ENCODE measurements around the gene NEURL1B.

The NEURL1B gene

DNA sequence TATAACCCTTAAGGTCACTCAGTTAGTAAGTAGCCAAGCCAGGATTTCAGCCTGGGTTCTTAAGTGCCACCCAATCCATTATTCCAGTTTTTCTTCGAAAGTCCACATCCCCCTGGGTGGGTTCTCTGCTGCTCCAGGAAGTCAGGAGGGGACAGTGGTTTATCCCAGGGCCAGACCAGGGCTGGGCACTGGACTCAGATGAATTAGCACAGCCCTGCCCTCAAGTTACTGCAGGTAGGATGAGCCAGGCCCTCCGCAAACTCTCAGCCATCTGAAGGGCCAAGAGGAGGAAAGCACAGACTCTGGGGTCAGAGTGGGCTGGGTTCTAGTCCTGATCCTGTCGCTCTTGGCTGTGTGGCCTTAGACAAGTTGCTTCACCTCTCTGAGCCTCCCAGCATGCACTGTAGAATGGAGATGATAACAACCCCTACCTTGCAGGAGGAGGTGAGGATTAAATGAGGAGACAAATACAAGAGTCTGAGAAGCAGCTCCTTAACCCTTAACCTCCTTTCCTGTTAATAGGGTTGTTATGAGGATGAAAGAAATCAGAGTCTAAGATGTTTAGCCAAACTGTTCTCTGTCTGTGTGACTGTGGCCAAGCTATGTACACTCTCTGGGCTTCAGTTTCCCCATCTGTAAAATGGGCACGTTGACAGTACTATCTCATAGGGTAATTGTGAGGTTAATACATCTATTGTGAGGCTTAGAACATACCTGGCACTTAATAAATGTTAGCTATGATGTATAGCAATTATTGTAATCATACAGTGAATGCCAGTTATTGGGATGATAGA lies 6.8 kb upstream of the NEURL1B start:
- H3K4me3 ChIP-seq (ENCODE audit: low read depth, low read length), result no peak overlapping the region
- TF ChIP-seq MYC (IDR thresholded peaks at IDR 0.05; ENCODE audit: low read depth, low read length) (no peak), POLR2A (IDR thresholded peaks at IDR 0.05; ENCODE audit: extremely low read depth, insufficient read length) (no peak)
- TF ChIP-seq, protein P1, sequence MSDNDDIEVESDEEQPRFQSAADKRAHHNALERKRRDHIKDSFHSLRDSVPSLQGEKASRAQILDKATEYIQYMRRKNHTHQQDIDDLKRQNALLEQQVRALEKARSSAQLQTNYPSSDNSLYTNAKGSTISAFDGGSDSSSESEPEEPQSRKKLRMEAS (IDR thresholded peaks at IDR 0.05; ENCODE audit: low read depth, low read length), result no peak
- TF ChIP-seq, protein P2, sequence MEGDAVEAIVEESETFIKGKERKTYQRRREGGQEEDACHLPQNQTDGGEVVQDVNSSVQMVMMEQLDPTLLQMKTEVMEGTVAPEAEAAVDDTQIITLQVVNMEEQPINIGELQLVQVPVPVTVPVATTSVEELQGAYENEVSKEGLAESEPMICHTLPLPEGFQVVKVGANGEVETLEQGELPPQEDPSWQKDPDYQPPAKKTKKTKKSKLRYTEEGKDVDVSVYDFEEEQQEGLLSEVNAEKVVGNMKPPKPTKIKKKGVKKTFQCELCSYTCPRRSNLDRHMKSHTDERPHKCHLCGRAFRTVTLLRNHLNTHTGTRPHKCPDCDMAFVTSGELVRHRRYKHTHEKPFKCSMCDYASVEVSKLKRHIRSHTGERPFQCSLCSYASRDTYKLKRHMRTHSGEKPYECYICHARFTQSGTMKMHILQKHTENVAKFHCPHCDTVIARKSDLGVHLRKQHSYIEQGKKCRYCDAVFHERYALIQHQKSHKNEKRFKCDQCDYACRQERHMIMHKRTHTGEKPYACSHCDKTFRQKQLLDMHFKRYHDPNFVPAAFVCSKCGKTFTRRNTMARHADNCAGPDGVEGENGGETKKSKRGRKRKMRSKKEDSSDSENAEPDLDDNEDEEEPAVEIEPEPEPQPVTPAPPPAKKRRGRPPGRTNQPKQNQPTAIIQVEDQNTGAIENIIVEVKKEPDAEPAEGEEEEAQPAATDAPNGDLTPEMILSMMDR (IDR thresholded peaks at IDR 0.05; ENCODE audit: low read depth, low read length), result no peak
- no peak for DNase-seq (ENCODE audit: low read depth)

DNA sequence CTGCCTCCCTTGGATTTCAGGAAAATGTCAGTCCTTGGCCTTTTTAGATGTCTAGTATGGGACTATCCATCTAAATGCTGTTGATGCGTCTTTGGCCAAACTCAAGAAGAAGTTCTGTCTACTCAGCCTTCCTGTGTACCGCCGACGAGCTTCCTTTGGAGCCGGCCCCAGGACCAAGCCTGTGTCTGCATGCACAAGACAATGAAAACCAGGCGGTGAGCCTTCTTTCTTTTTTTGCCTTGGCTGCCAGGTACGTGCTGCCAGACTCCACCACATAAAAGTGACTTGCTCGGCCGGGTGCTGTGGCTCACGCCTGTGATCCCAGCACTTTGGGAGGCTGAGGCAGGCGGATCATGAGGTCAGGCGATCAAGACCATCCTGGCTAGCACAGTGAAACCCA lies 6.0 kb upstream of the NEURL1B start:
- TF ChIP-seq MYC (IDR thresholded peaks at IDR 0.05; ENCODE audit: low read depth, low read length), result no peak
- TF ChIP-seq, protein P1 (IDR thresholded peaks at IDR 0.05; ENCODE audit: low read depth, low read length), result no peak
- TF ChIP-seq POLR2A (IDR thresholded peaks at IDR 0.05; ENCODE audit: extremely low read depth, insufficient read length), result no peak
- TF ChIP-seq, protein P2 (IDR thresholded peaks at IDR 0.05; ENCODE audit: low read depth, low read length), result no peak
- no peak overlapping the region for H3K4me3 ChIP-seq (ENCODE audit: low read depth, low read length)
- DNase-seq (ENCODE audit: low read depth), result no peak

DNA sequence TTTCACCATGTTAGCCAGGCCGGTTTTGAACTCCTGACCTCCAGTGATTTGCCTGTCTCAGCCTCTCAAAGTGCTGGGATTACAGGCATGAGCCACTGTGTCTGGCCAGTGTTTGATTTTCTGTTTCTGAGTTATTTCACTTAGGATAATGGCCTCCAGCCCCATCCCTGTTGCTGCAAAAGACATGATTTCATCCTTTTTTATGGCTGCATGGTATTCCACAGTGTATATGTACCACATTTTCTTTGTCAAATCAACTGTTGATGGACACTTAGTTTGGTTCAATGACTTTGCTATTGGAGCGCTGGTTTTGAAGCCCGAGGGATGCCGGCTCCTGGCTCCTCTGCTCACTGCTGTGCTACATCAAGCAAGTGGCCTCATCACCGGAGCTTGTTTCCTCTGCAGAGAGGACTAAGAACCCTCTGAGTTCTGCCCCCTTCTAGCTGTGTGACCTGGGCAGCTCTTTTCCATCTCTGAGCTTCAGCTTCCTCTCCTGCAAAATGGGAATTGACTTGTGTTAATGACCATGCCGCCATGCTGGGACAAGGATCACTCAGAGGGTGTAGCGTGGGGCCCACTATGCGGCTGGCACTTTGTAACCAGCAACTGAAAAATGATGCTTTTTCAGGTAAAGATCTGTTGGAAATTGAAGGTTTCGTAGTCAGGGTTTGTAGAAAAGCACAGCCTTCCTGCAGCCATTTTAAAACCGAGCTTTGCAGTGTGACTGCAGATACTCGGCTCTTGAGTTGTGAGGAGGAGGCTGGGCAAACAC lies 4.6 kb upstream of the NEURL1B start:
- no peak overlapping the region for H3K4me3 ChIP-seq (ENCODE audit: low read depth, low read length)
- TF ChIP-seq, protein P1 (IDR thresholded peaks at IDR 0.05; ENCODE audit: low read depth, low read length), result no peak
- TF ChIP-seq MYC (IDR thresholded peaks at IDR 0.05; ENCODE audit: low read depth, low read length), result no peak
- TF ChIP-seq POLR2A (IDR thresholded peaks at IDR 0.05; ENCODE audit: extremely low read depth, insufficient read length), result no peak
- TF ChIP-seq, protein P2 (IDR thresholded peaks at IDR 0.05; ENCODE audit: low read depth, low read length), result no peak
- DNase-seq (ENCODE audit: low read depth), result no peak

DNA sequence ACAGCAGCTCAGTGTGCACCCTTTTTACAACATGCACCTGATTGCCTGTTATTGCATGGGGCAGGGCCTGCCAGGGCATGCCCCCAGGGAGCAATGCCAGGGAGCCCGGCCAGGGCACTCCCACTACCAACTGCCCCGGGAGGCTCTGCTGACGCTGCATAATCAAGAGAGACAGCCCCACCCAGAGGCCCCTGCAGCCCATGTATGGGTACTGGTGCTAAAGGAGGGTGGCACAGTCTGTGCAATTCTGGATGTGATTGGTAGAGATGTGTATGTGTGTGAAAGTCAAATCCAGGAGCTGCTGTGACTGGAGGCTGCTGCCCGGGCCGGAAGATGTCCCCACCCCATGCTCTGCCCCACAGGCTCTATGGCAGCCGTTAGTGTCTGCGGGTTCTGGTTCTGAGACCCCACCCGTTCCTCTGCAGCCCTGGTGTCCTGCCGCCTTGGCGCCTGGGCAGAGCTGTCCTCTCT lies 3.9 kb upstream of the NEURL1B start:
- no peak overlapping the region for H3K4me3 ChIP-seq (ENCODE audit: low read depth, low read length)
- no peak for DNase-seq (ENCODE audit: low read depth)
- TF ChIP-seq, protein P2 (IDR thresholded peaks at IDR 0.05; ENCODE audit: low read depth, low read length), result no peak
- TF ChIP-seq, protein P1 (IDR thresholded peaks at IDR 0.05; ENCODE audit: low read depth, low read length), result no peak
- no peak for TF ChIP-seq POLR2A (IDR thresholded peaks at IDR 0.05; ENCODE audit: extremely low read depth, insufficient read length)
- no peak for TF ChIP-seq MYC (IDR thresholded peaks at IDR 0.05; ENCODE audit: low read depth, low read length)

DNA sequence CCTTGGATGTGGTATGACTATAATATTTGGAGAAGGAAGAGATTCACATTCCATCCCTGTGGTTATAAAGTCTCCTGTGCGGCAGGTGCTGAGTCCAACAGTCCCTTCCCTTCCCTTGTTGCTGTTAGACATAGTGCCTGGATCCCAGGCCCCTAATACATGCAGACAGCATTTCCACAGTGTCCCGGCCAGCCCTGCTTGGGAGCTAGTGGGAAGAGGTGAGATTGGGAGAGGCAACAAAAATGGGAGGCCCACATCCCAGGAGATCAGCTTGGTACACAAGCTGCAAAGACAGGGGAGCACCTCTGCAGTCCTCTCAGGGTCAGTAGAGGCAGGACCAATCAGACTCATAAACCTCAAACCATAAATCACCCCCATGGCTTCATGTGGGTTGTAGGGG lies 3.3 kb upstream of the NEURL1B start:
- TF ChIP-seq MYC (IDR thresholded peaks at IDR 0.05; ENCODE audit: low read depth, low read length) (no peak), POLR2A (IDR thresholded peaks at IDR 0.05; ENCODE audit: extremely low read depth, insufficient read length) (no peak)
- TF ChIP-seq, protein P2 (IDR thresholded peaks at IDR 0.05; ENCODE audit: low read depth, low read length), result no peak
- TF ChIP-seq, protein P1 (IDR thresholded peaks at IDR 0.05; ENCODE audit: low read depth, low read length), result no peak
- no peak overlapping the region for H3K4me3 ChIP-seq (ENCODE audit: low read depth, low read length)
- DNase-seq (ENCODE audit: low read depth), result no peak
